CD14-positive monocyte (primary cell): ENCODE data around the gene CSTPP1. TPM values are rescaled to one million over a fixed set of nuclear protein-coding genes. Genes with fewer than 3 reads are reported as not detected.
A peak's percentile ranks its signal among the peaks of the same experiment; 100 is the strongest.

Source experiments
- DNase-seq, 3 donors: peaks; one replicate each; pipeline ENCODE4 v3.0.0-alpha.2; 2011 to 2022
- H2AFZ ChIP-seq: 2 replicates; pipeline ENCODE4 v1.6.0; 2012; ENCODE audit warnings: mild to moderate bottlenecking, low read depth, low read length, inconsistent platforms; ENCODE audit not compliant: insufficient read depth, poor library complexity, severe bottlenecking
- H3K27ac ChIP-seq, 2 donors: 1 replicate in 1 of 2; 2 replicates in 1 of 2; pipeline ENCODE4 v1.5.1; 2012 to 2013; ENCODE audit warnings: low read length in 2 of 2, control low read depth in 1 of 2, inconsistent platforms in 1 of 2, low read depth in 1 of 2, mild to moderate bottlenecking in 1 of 2
- H3K27me3 ChIP-seq, 2 donors: one replicate each; pipeline versions ENCODE4 v1.6.0 to v1.6.1; 2011 to 2013; ENCODE audit warnings: low read length in 2 of 2; ENCODE audit not compliant: control insufficient read depth in 2 of 2, insufficient read depth in 2 of 2
- H3K36me3 ChIP-seq, 2 donors: replicated peaks in 1 of 2; 1 replicate in 1 of 2; 2 replicates in 1 of 2; pipeline versions ENCODE4 v1.5.1 to v1.6.1; 2012 to 2013; ENCODE audit warnings: low read length in 2 of 2, control low read depth in 1 of 2, inconsistent platforms in 1 of 2, mild to moderate bottlenecking in 1 of 2; ENCODE audit not compliant: insufficient read depth in 2 of 2, control insufficient read depth in 1 of 2
- H3K4me1 ChIP-seq, 2 donors: 1 replicate in 1 of 2; 2 replicates in 1 of 2; pipeline versions ENCODE4 v1.5.1 to v1.6.1; 2012 to 2013; ENCODE audit warnings: low read length in 2 of 2, control low read depth in 1 of 2, inconsistent platforms in 1 of 2, mild to moderate bottlenecking in 1 of 2, moderate library complexity in 1 of 2; ENCODE audit not compliant: insufficient read depth in 2 of 2, control insufficient read depth in 1 of 2
- H3K4me2 ChIP-seq: replicated peaks from 2 replicates; pipeline ENCODE3; 2012; ENCODE audit warnings: low read length, moderate library complexity, mild to moderate bottlenecking; ENCODE audit not compliant: poor library complexity, severe bottlenecking; ENCODE audit errors: extremely low read depth
- H3K4me3 ChIP-seq, 3 experiments: fragments of 200-600 bp in 1 of 3; sonication (generic) in 1 of 3; replicated peaks in 1 of 3; 1 replicate in 2 of 3; 2 replicates in 1 of 3; pipeline ENCODE4 v1.5.1; 2011 to 2013; ENCODE audit warnings: low read length in 3 of 3, mild to moderate bottlenecking in 3 of 3, control low read depth in 2 of 3, low read depth in 2 of 3, inconsistent platforms in 1 of 3, moderate library complexity in 1 of 3
- H3K79me2 ChIP-seq: 2 replicates; pipeline ENCODE4 v1.6.0; 2012; ENCODE audit warnings: mild to moderate bottlenecking, control low read depth, inconsistent platforms, low read length, moderate library complexity; ENCODE audit not compliant: insufficient read depth
- H3K9ac ChIP-seq: 2 replicates; pipeline ENCODE4 v1.6.0; 2017; ENCODE audit warnings: low read length, mild to moderate bottlenecking; ENCODE audit not compliant: insufficient read depth, poor library complexity, severe bottlenecking
- H3K9me3 ChIP-seq, 2 donors: replicated peaks in 1 of 2; 1 replicate in 1 of 2; 2 replicates in 1 of 2; pipeline versions ENCODE4 v1.5.1 to v1.6.1; 2012 to 2013; ENCODE audit warnings: low read length in 2 of 2, control low read depth in 1 of 2; ENCODE audit not compliant: control insufficient read depth in 1 of 2, insufficient read depth in 1 of 2
- H4K20me1 ChIP-seq: 2 replicates; pipeline ENCODE4 v1.6.0; 2012; ENCODE audit warnings: mild to moderate bottlenecking, low read length, control low read depth, moderate library complexity; ENCODE audit not compliant: insufficient read depth
- H3K27ac Mint-ChIP-seq, 7 donors: one replicate each; pipeline ENCODE4 v1.8.0; 2020; ENCODE audit warnings: mild to moderate bottlenecking in 7 of 7, mixed read lengths in 7 of 7, moderate library complexity in 6 of 7, inconsistent platforms in 2 of 7
- H3K27me3 Mint-ChIP-seq, 3 donors: one replicate each; pipeline ENCODE4 v1.8.0; 2021 to 2022; ENCODE audit warnings: low read depth in 3 of 3, mild to moderate bottlenecking in 3 of 3, mixed read lengths in 3 of 3, moderate library complexity in 3 of 3, inconsistent platforms in 1 of 3
- H3K36me3 Mint-ChIP-seq, 2 donors: one replicate each; pipeline ENCODE4 v1.8.0; 2020; ENCODE audit warnings: mixed read lengths in 2 of 2, inconsistent platforms in 1 of 2, mild to moderate bottlenecking in 1 of 2
- H3K4me1 Mint-ChIP-seq: one replicate; pipeline ENCODE4 v1.8.0; 2020; ENCODE audit warnings: mild to moderate bottlenecking, mixed read lengths
- H3K4me3 Mint-ChIP-seq, 2 donors: one replicate each; pipeline ENCODE4 v1.8.0; 2020; ENCODE audit warnings: mild to moderate bottlenecking in 2 of 2, mixed read lengths in 2 of 2, moderate library complexity in 1 of 2
- H3K9me3 Mint-ChIP-seq, 7 donors: one replicate each; pipeline ENCODE4 v1.8.0; 2020 to 2022; ENCODE audit warnings: mixed read lengths in 7 of 7, mild to moderate bottlenecking in 6 of 7, moderate library complexity in 6 of 7, inconsistent platforms in 2 of 7
- CTCF ChIP-seq: fragments of 200-600 bp; IDR thresholded peaks from one replicate; pipeline ENCODE4 v1.8.0; 2022; ENCODE audit warnings: antibody characterized with exemption, mild to moderate bottlenecking
- WGBS: methylation state at CpG from one replicate; pipeline ENCODE4 v1.1.5; 2013; ENCODE audit warnings: missing lambda C conversion rate; ENCODE audit not compliant: insufficient coverage; 5-methylcytosine and 5-hydroxymethylcytosine counted together
- intact Hi-C, 2 donors: fragments of 100-400 bp; cut with micrococcal nuclease; formaldehyde crosslinking; loops; one replicate each; pipeline versions ENCODE4 v1.15.0 to v1.15.1; 2023
- polyA plus RNA-seq, 3 donors: library from polyadenylated mRNA; depleted of rRNA in 1 of 3; unstranded in 2 of 3; stranded (reverse) in 1 of 3; fragments of 300-500 nt in 2 of 3; fragments of >200 nt in 1 of 3; fragmentation: Illumina TruSeq in 2 of 3; gene quantifications; 1 replicate in 2 of 3; 2 replicates in 1 of 3; pipeline ENCODE4 v1.2.3, GENCODE V29; 2012 to 2021

The CSTPP1 gene
- polyA plus RNA-seq, 3 donors = 4.5 to 6.5 (median 5.9) TPM

- H2AFZ ChIP-seq = no peak overlapping the region
- no peak overlapping the region for H3K4me3 Mint-ChIP-seq
- H3K27me3 Mint-ChIP-seq = no peaks in the 10 kb centered on the region
- no peaks in the 10 kb centered on the region for H3K36me3 Mint-ChIP-seq
- H3K27ac ChIP-seq = no peak overlapping the region
- no peaks in the 10 kb centered on the region for H3K9me3 Mint-ChIP-seq
- H3K9ac ChIP-seq = no peak overlapping the region
- H4K20me1 ChIP-seq = no peaks in the 10 kb centered on the region
- H3K4me3 ChIP-seq = no peak overlapping the region
- DNase-seq = no peak
- no peak overlapping the region for H3K4me2 ChIP-seq
- H3K36me3 ChIP-seq = no peaks in the 10 kb centered on the region
- WGBS = no CpG with 5 or more reads among the region's 2 CpGs
- H3K79me2 ChIP-seq = no peaks in the 10 kb centered on the region
- H3K4me1 ChIP-seq = no peaks in the 10 kb centered on the region
- intact Hi-C loops = no loop called here
- H3K4me1 Mint-ChIP-seq = no peaks in the 10 kb centered on the region
- no peak for TF ChIP-seq CTCF
- H3K27me3 ChIP-seq = no peaks in the 10 kb centered on the region
- no peaks in the 10 kb centered on the region for H3K9me3 ChIP-seq
- H3K27ac Mint-ChIP-seq = peak overlapping the region in 1 of 7 donors; percentile 37
Measured at GRCh38 chr11:47127213-47127612, 190.7 kb downstream of the CSTPP1 start.

GRCh38 chr11:47130543-47130942 lies 194.0 kb downstream of the CSTPP1 start:
- WGBS = no CpG with 5 or more reads among the region's 3 CpGs
- H3K9me3 Mint-ChIP-seq = no peaks in the 10 kb centered on the region

More at GRCh38 chr11:47130543-47130942, 194.0 kb downstream of the CSTPP1 start:
- no peak overlapping the region for H3K4me3 Mint-ChIP-seq
- no peaks in the 10 kb centered on the region for H3K36me3 ChIP-seq
- no peak for TF ChIP-seq CTCF
- no peak overlapping the region for H3K4me2 ChIP-seq
- no peaks in the 10 kb centered on the region for H3K79me2 ChIP-seq
- no peak overlapping the region for H3K27ac ChIP-seq
- no peaks in the 10 kb centered on the region for H3K9me3 ChIP-seq
- H3K27me3 Mint-ChIP-seq = no peaks in the 10 kb centered on the region
- H3K4me1 Mint-ChIP-seq = no peaks in the 10 kb centered on the region
- H2AFZ ChIP-seq = no peak overlapping the region
- no peak overlapping the region for H3K4me3 ChIP-seq
- no peaks in the 10 kb centered on the region for H3K36me3 Mint-ChIP-seq
- H3K27me3 ChIP-seq = no peaks in the 10 kb centered on the region
- intact Hi-C loops = no loop called here
- no peak overlapping the region for H3K27ac Mint-ChIP-seq
- H3K9ac ChIP-seq = no peak overlapping the region
- H3K4me1 ChIP-seq = no peaks in the 10 kb centered on the region
- no peak for DNase-seq
- no peaks in the 10 kb centered on the region for H4K20me1 ChIP-seq
